Left lung (tissue), 10 donors: ENCODE data around the gene PRKCQ. TPM values are rescaled to one million over a fixed set of nuclear protein-coding genes. Genes with fewer than 3 reads are reported as not detected.

ENCODE experiments used
- ATAC-seq: fragments of 200-7000 bp; cut with Tn5 transposase; one replicate; pipeline ENCODE4 v1.9.1; 2020; ENCODE audit warnings: moderate library complexity
- DNase-seq, 4 donors: peaks; one replicate each; pipeline ENCODE4 v3.0.0-alpha.2; 2013 to 2020
- H3K27ac ChIP-seq, 2 donors: fragments of 200-600 bp; sonication (generic) in 1 of 2; one replicate each; pipeline versions ENCODE4 v1.5.0 to v1.8.0; 2020 to 2021
- H3K27me3 ChIP-seq, 2 donors: fragments of 200-600 bp; sonication (generic) in 1 of 2; one replicate each; pipeline versions ENCODE4 v1.5.0 to v1.8.0; 2020 to 2021
- H3K36me3 ChIP-seq, 2 donors: fragments of 200-600 bp; sonication (generic) in 1 of 2; one replicate each; pipeline versions ENCODE4 v1.5.0 to v1.8.0; 2020 to 2021
- H3K4me1 ChIP-seq, 2 donors: fragments of 200-600 bp; one replicate each; pipeline ENCODE4 v1.8.0; 2021
- H3K4me3 ChIP-seq, 2 donors: fragments of 200-600 bp; sonication (generic) in 1 of 2; one replicate each; pipeline versions ENCODE4 v1.5.0 to v1.8.0; 2020 to 2021; ENCODE audit warnings: mild to moderate bottlenecking in 1 of 2
- H3K9me3 ChIP-seq, 2 donors: fragments of 200-600 bp; sonication (generic) in 1 of 2; one replicate each; pipeline versions ENCODE4 v1.5.0 to v1.8.0; 2020 to 2021
- CTCF ChIP-seq, 2 donors: fragments of 200-600 bp; sonication (generic) in 1 of 2; IDR thresholded peaks; one replicate each; pipeline versions ENCODE4 v1.5.0 to v1.8.0; 2021; ENCODE audit warnings: antibody characterized with exemption in 2 of 2
- intact Hi-C, 2 donors: fragments of 100-400 bp; cut with DNase I; formaldehyde crosslinking; loops; one replicate each; pipeline versions ENCODE4 v1.11.2 to v1.14.2; 2022
- polyA plus RNA-seq, 6 donors: library from polyadenylated mRNA; unstranded; fragments of 120-200 nt; gene quantifications; one replicate each; pipeline ENCODE4 v1.2.1, GENCODE V29; 2013; ENCODE audit not compliant: insufficient read length in 6 of 6
- total RNA-seq, 2 donors: library from RNA; stranded (reverse); fragmentation: NEBNext Ultra II Directional; extraction: Animal tissue kit (Norgen Biotek cat#: 25700); gene quantifications; one replicate each; pipeline ENCODE4 v1.2.1, GENCODE V29; 2021
- donor health status: DM: no; HTN: yes; CAD: no.
- donor health status: DM: no; HTN: no; CAD: no.

Gene PRKCQ
- total and polyA plus RNA-seq, 8 donors, result 5.5 to 7.3 (median 6.4) TPM

- intact Hi-C loops, result no loop called here
Measured at GRCh38 chr10:6590100-6590499, 10.0 kb upstream of the PRKCQ start.

DNA sequence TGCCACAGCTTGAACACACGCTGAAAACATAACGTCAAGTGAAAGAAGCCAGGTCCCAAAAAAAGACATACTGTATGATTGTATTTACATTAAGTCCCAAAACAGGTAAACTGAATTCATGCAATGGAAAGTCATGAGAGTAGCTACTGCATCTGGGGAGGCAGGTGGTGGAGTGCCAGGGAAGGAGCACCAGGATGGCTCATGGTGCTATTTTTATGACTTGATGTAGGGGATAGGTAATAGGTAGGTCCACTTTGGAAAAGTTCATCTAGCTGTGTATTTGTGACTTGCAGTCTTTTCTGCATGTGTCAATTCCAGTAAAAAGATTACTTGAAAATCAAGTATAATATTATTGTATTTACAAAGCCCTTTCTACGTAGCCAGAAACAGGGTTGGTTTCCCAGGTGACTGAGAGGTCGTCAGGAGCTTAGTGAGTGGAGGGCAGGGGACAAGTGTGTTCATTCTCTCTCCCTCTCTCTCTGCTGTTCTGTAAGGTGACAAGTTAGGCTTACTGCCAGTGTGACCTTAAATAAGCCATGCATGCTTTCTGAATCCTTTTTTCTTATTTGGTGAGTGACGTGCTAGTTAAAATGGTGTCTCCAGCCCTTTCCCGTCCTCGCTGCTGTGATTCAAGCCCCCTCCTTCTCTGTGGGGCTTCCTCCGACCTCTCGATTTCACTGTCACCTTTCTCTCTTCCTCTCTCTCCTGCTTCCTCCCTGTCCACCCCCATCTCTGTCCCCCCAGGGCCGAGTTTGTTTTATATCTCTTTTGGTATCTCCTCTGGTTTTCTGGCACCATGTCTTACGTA is 9.4 kb upstream of the PRKCQ start:
- no peak for TF ChIP-seq CTCF (IDR thresholded peaks at IDR 0.05)
- ATAC-seq, result peak; percentile 65
- Histone ChIP-seq H3K9me3 (no peaks in the 10 kb centered on the region), H3K4me3 (no peak overlapping the region), H3K4me1 (no peaks in the 10 kb centered on the region), H3K36me3 (no peaks in the 10 kb centered on the region), H3K27ac (no peak overlapping the region), H3K27me3 (no peaks in the 10 kb centered on the region)
- intact Hi-C loops, result no loop called here
- DNase-seq, result peak in 1 of 4 donors; percentile 41

More at GRCh38 chr10:6590100-6590499, 10.0 kb upstream of the PRKCQ start:
- Histone ChIP-seq H3K4me1 (no peaks in the 10 kb centered on the region), H3K36me3 (no peaks in the 10 kb centered on the region), H3K27me3 (no peaks in the 10 kb centered on the region), H3K9me3 (no peaks in the 10 kb centered on the region), H3K4me3 (no peak overlapping the region), H3K27ac (no peak overlapping the region)
- no peak for TF ChIP-seq CTCF (IDR thresholded peaks at IDR 0.05)
- no peak for DNase-seq
- ATAC-seq, result no peak

DNA sequence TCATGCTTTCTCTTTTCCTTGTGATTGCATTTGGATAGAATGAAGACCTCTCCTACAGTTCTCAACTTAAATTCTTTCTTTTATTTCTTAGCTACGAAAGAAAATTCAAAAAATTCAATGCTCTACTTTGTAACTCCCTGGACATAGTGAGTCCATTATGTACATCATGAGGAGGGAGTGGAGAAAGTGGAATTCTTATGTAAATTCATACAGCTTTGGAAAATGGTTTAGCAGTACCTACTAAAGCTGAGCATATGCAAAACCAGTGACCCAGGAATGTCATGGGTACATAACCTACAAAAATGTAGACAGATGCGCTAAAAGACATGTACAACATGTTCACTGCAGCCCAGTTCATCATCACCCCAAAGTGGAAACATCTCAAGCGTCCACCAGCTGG is 8.8 kb upstream of the PRKCQ start:
- no peak for TF ChIP-seq CTCF (IDR thresholded peaks at IDR 0.05)
- H3K4me3 ChIP-seq, result no peak overlapping the region
- H3K9me3 ChIP-seq, result no peaks in the 10 kb centered on the region
- no peak overlapping the region for H3K27ac ChIP-seq
- ATAC-seq (no peak), DNase-seq (no peak)
- H3K27me3 ChIP-seq, result no peaks in the 10 kb centered on the region
- no peaks in the 10 kb centered on the region for H3K4me1 ChIP-seq
- no peaks in the 10 kb centered on the region for H3K36me3 ChIP-seq
- intact Hi-C loops, result no loop called here

- ATAC-seq, result peak; percentile 81
- intact Hi-C loops, result no loop called here
- no peaks in the 10 kb centered on the region for H3K27me3 ChIP-seq
- no peak for TF ChIP-seq CTCF (IDR thresholded peaks at IDR 0.05)
- no peaks in the 10 kb centered on the region for H3K4me1 ChIP-seq
- no peak overlapping the region for H3K4me3 ChIP-seq
- no peaks in the 10 kb centered on the region for H3K36me3 ChIP-seq
- H3K9me3 ChIP-seq, result no peaks in the 10 kb centered on the region
- no peak overlapping the region for H3K27ac ChIP-seq
- no peak for DNase-seq
Measured at GRCh38 chr10:6588082-6588481, 8.0 kb upstream of the PRKCQ start.

- H3K27ac ChIP-seq, result no peak overlapping the region
- no peaks in the 10 kb centered on the region for H3K9me3 ChIP-seq
- DNase-seq (no peak), ATAC-seq (no peak)
- H3K36me3 ChIP-seq, result no peaks in the 10 kb centered on the region
- no peaks in the 10 kb centered on the region for H3K27me3 ChIP-seq
- no peak for TF ChIP-seq CTCF (IDR thresholded peaks at IDR 0.05)
- intact Hi-C loops, result no loop called here
- no peaks in the 10 kb centered on the region for H3K4me1 ChIP-seq
- H3K4me3 ChIP-seq, result no peak overlapping the region
Measured at GRCh38 chr10:6586501-6586900, 6.4 kb upstream of the PRKCQ start.
